HepG2 (cell line): ENCODE measurements around the gene IFT27. TPM values are rescaled to one million over a fixed set of nuclear protein-coding genes. Genes with fewer than 3 reads are reported as not detected.
A peak's percentile ranks its signal among the peaks of the same experiment; 100 is the strongest.

ENCODE experiments used
- ATAC-seq: fragments of 200-7000 bp; cut with Tn5 transposase; 3 replicates; pipeline ENCODE4 v1.9.1; 2020; ENCODE audit warnings: mild to moderate bottlenecking, moderate library complexity
- BruUV-seq: library from RNA; stranded (reverse); fragments of 400-500 nt; replicated peaks from 2 replicates; lab custom pipeline; 2021; lab: Mats Ljungman, UMichigan
- CTCF ChIA-PET: fragments of 300-600 bp; formaldehyde crosslinking; extraction: SDS; loops from one replicate; lab custom pipeline; 2021; ENCODE audit warnings: low total read pairs, inconsistent platforms, low intra/inter-chr PET ratio; lab: Yijun Ruan, JAX
- POLR2A ChIA-PET: fragments of 350-600 bp; sonication (Branson Sonifier 250); formaldehyde crosslinking; loops from one replicate; lab custom pipeline; 2020; ENCODE audit warnings: antibody characterized with exemption, inconsistent platforms; lab: Yijun Ruan, JAX
- DNase-seq: peaks from one replicate; pipeline ENCODE4 v3.0.0-alpha.2; 2015; ENCODE audit warnings: low spot score
- FAIRE-seq: peaks from 3 replicates; lab custom pipeline; 2011; peaks lifted over from hg19 to GRCh38; lab: Jason Lieb, UNC
- H2AFZ ChIP-seq: one replicate; pipeline ENCODE4 v1.6.1; 2011; ENCODE audit warnings: low read length, inconsistent platforms
- H3K27ac ChIP-seq: fragments of 300-600 bp; 3 replicates; pipeline ENCODE4 v1.8.0; 2011; ENCODE audit warnings: mixed run types, mild to moderate bottlenecking, mixed read lengths, low read length, inconsistent platforms; ENCODE audit not compliant: insufficient read depth; ENCODE audit errors: extremely low read length
- H3K27me3 ChIP-seq, 2 experiments: fragments of 200-600 bp in 1 of 2; 2 replicates in 1 of 2; 3 replicates in 1 of 2; pipeline versions ENCODE4 v1.6.0 to v1.8.0; 2011; ENCODE audit warnings: low read length in 2 of 2, mild to moderate bottlenecking in 2 of 2, moderate library complexity in 2 of 2, inconsistent platforms in 1 of 2; ENCODE audit not compliant: insufficient read depth in 2 of 2, control insufficient read depth in 1 of 2
- H3K36me3 ChIP-seq, 2 experiments: fragments of 200-600 bp in 1 of 2; replicated peaks in 1 of 2; 2 replicates in 1 of 2; 3 replicates in 1 of 2; pipeline versions ENCODE4 v1.5.1 to v1.8.0; 2011; ENCODE audit warnings: low read length in 2 of 2, inconsistent platforms in 1 of 2; ENCODE audit not compliant: insufficient read depth in 2 of 2, control insufficient read depth in 1 of 2
- H3K4me1 ChIP-seq: 2 replicates; pipeline ENCODE4 v1.5.1; 2012; ENCODE audit warnings: low read length, inconsistent platforms; ENCODE audit not compliant: insufficient read depth
- H3K4me2 ChIP-seq: 2 replicates; pipeline ENCODE4 v1.6.0; 2011; ENCODE audit warnings: low read depth, low read length, inconsistent platforms
- H3K4me3 ChIP-seq, 3 experiments: fragments of 200-600 bp in 1 of 3; sonication (generic), shearing (Covaris generic) in 1 of 3; replicated peaks in 1 of 3; 2 replicates each; pipeline ENCODE4 v1.5.1; 2011 to 2016; ENCODE audit warnings: low read length in 3 of 3, inconsistent platforms in 2 of 3, low read depth in 2 of 3, mild to moderate bottlenecking in 2 of 3, control low read depth in 1 of 3, mixed read lengths in 1 of 3; ENCODE audit not compliant: insufficient read depth in 1 of 3
- H3K79me2 ChIP-seq: one replicate; pipeline ENCODE4 v1.6.1; 2011; ENCODE audit warnings: low read length, inconsistent platforms; ENCODE audit not compliant: insufficient read depth
- H3K9ac ChIP-seq: 2 replicates; pipeline ENCODE4 v1.6.0; 2011; ENCODE audit warnings: mild to moderate bottlenecking, low read depth, low read length, inconsistent platforms; ENCODE audit not compliant: insufficient read depth
- H3K9me3 ChIP-seq: 2 replicates; pipeline ENCODE4 v1.5.1; 2012; ENCODE audit warnings: mild to moderate bottlenecking, low read length
- H4K20me1 ChIP-seq: 2 replicates; pipeline ENCODE4 v1.6.0; 2011; ENCODE audit warnings: inconsistent platforms, mild to moderate bottlenecking, low read length, moderate library complexity; ENCODE audit not compliant: insufficient read depth
- RBM39 ChIP-seq: fragments of 200-400 bp; formaldehyde crosslinking; IDR thresholded peaks from one replicate; pipeline ENCODE4 v1.6.1; 2018; ENCODE audit warnings: antibody characterized with exemption, mild to moderate bottlenecking, low read depth, low read length; ENCODE audit not compliant: poor library complexity, severe bottlenecking
- ZNF383 ChIP-seq: sonication (generic); formaldehyde crosslinking; IDR thresholded peaks from 2 replicates; pipeline ENCODE4 v1.4.0; 2020; ENCODE audit warnings: missing genetic modification reagents, mild to moderate bottlenecking, borderline replicate concordance
- ZNF710 ChIP-seq: sonication (generic); formaldehyde crosslinking; IDR thresholded peaks from 2 replicates; pipeline ENCODE4 v1.5.0; 2020; ENCODE audit warnings: mild to moderate bottlenecking, missing genetic modification reagents, borderline replicate concordance
- WGBS: methylation state at CpG from one replicate; pipeline ENCODE4 v1.1.6; 2017; ENCODE audit warnings: low lambda C conversion rate; 5-methylcytosine and 5-hydroxymethylcytosine counted together
- in situ Hi-C: cut with HindIII; loops from 2 replicates; pipeline ENCODE4 v1.10.0; 2017; ENCODE audit warnings: low pct_unique_long_range_greater_than_20kb; ENCODE audit not compliant: extremely low pct_ligation_motif_present
- intact Hi-C: fragments of 100-400 bp; cut with micrococcal nuclease; formaldehyde crosslinking; loops from one replicate; pipeline ENCODE4 v1.10.0; 2022; ENCODE audit not compliant: unreplicated experiment
- polyA plus RNA-seq, 8 experiments: library from polyadenylated mRNA; depleted of rRNA in 3 of 8; stranded (reverse) in 7 of 8; unstranded in 1 of 8; fragments of >200 nt; fragmentation: Illumina TruSeq in 4 of 8; extraction: Trizol in 4 of 8; gene quantifications; 2 replicates each; pipeline versions ENCODE4 v1.2.1 to v1.2.3, GENCODE V29; 2011 to 2016; ENCODE audit warnings: low read depth in 4 of 8, missing spikeins in 1 of 8, mixed read lengths in 1 of 8; ENCODE audit not compliant: insufficient read depth in 1 of 8
- total RNA-seq, 5 experiments: library from RNA; depleted of rRNA; stranded (reverse); fragments of >200 nt; fragmentation: Illumina TruSeq; extraction: Trizol; gene quantifications; 2 replicates each; pipeline ENCODE4 v1.2.3, GENCODE V29; 2016; ENCODE audit warnings: low read depth in 1 of 5

The IFT27 gene
- total and polyA plus RNA-seq, 2 of the 13 experiments (the other 11 are each of a cell fraction or from before 2014, with no cell fraction given) = 0.25 to 0.33 TPM

- ATAC-seq = peak; percentile 21; the same call in 1 of the 3 replicates
- no peak overlapping the region for H3K4me3 ChIP-seq
- ChIA-PET POLR2A (no interaction called here), CTCF (no interaction called here)
- intact Hi-C loops = loop anchor here (10.0 kb wide), 1 partner anchor 232 kb away; no protein-coding TSS in a partner anchor
- H3K36me3 ChIP-seq = no peaks in the 10 kb centered on the region
- peaks cover 11% of the 10 kb centered on the region for H3K4me1 ChIP-seq
- WGBS = 15% methylated on average over 8 of the region's 12 CpGs
- no peaks in the 10 kb centered on the region for H4K20me1 ChIP-seq
- in situ Hi-C loops = loop anchor here (10.0 kb wide), 1 partner anchor 232 kb away; no protein-coding TSS in a partner anchor
- H3K9me3 ChIP-seq = no peaks in the 10 kb centered on the region; the same call in 1 of the 2 replicates
- FAIRE-seq = no peak
- no peak for DNase-seq
- H2AFZ ChIP-seq = no peak overlapping the region
- H3K79me2 ChIP-seq = no peaks in the 10 kb centered on the region
- no peak for TF ChIP-seq ZNF383 (CRISPR knock-in tag)
- 0 out of 2 replicates have a peak, but pooled peaks have one; percentile 24 for TF ChIP-seq ZNF710 (CRISPR knock-in tag)
- no peak overlapping the region for H3K27ac ChIP-seq
- peak overlapping the region; percentile 19; the same call in 1 of the 2 replicates for H3K4me2 ChIP-seq
- no peak overlapping the region for H3K9ac ChIP-seq
- BruUV-seq = no TSS peak
- peaks cover 0 to 60% of the 10 kb centered on the region in 2 experiments; a peak in 4 of 5 replicates for H3K27me3 ChIP-seq
Observed at GRCh38 chr22:36776722-36777121, 803 bp upstream of the IFT27 start.

GRCh38 chr22:36775586-36775963 is 344 bp downstream of the IFT27 start:
- no peak for ATAC-seq
- intact Hi-C loops = loop anchor here (10.0 kb wide), 1 partner anchor 231 kb away; no protein-coding TSS in a partner anchor
- no TSS peak for BruUV-seq
- no peaks in the 10 kb centered on the region; the same call in 1 of the 2 replicates for H3K9me3 ChIP-seq
- H2AFZ ChIP-seq = no peak overlapping the region
- peaks cover 11% of the 10 kb centered on the region for H3K4me1 ChIP-seq
- H3K79me2 ChIP-seq = no peaks in the 10 kb centered on the region
- H4K20me1 ChIP-seq = no peaks in the 10 kb centered on the region
- CTCF ChIA-PET = no interaction called here
- H3K27me3 ChIP-seq = peaks cover 4 to 57% of the 10 kb centered on the region in 2 experiments
- no peak for DNase-seq
- no peak for TF ChIP-seq RBM39
- 100% methylated on average over 2 of the region's 23 CpGs for WGBS
- no peak for FAIRE-seq
- no peak overlapping the region for H3K9ac ChIP-seq
- no peak overlapping the region for H3K4me2 ChIP-seq
- H3K36me3 ChIP-seq = no peaks in the 10 kb centered on the region
- POLR2A ChIA-PET = no interaction called here
- in situ Hi-C loops = loop anchor here (10.0 kb wide), 1 partner anchor 231 kb away; no protein-coding TSS in a partner anchor
- H3K4me3 ChIP-seq = 0 out of 6 replicates have a peak overlapping the region, but pooled peaks of 1 of the 3 experiments have one; percentile 22
- no peak overlapping the region for H3K27ac ChIP-seq
